ENCODE data around the gene TMSB4Y.

The TMSB4Y gene

DNA sequence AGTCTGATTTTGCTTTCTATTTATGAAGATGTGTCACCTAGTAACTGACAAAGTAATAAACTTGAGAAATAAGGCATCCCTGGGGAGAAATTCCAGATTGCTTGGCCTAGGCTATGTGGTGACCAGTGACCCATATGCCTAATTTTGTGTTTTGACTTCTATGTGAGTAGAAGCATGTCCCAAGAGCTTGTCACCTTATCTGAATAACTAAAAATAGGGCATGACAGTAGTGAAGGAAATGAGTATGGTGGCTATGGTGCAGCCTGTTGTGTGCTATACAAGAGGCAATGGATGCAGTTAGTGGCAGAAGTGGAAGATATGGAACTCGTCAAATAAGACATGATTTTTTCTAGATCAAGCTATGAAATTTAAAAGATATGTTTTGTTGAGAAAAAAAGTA lies 15.3 kb downstream of the TMSB4Y start:
- Histone ChIP-seq H4K20me1 (ENCODE audit: control insufficient read depth, insufficient read depth, low read depth, low read length) (no peaks in the 10 kb centered on the region), H3K27ac (ENCODE audit: low read depth, low read length) (no peak overlapping the region), H3K9me2 (replicated peaks; ENCODE audit: control insufficient read depth, low read length) (no peaks in the 10 kb centered on the region), H3K27me3 (ENCODE audit: control insufficient read depth, low read length) (no peaks in the 10 kb centered on the region), H3F3A (ENCODE audit: control insufficient read depth, insufficient read depth) (no peaks in the 10 kb centered on the region), H3K79me2 (ENCODE audit: control insufficient read depth, low read length) (no peaks in the 10 kb centered on the region), H3K4me2 (ENCODE audit: low read length) (no peak overlapping the region), H3K9me3 (ENCODE audit: control insufficient read depth, insufficient read depth, low read length) (no peaks in the 10 kb centered on the region), H3K4me3 (ENCODE audit: low read length) (no peak overlapping the region), H3K36me3 (ENCODE audit: control insufficient read depth, low read length) (no peaks in the 10 kb centered on the region), H3K4me1 (ENCODE audit: control insufficient read depth, low read length) (no peaks in the 10 kb centered on the region)
- TF ChIP-seq EZH2phosphoT487 (IDR thresholded peaks at IDR 0.05; ENCODE audit: borderline replicate concordance, low read length): no peak
- TF ChIP-seq, protein P1, sequence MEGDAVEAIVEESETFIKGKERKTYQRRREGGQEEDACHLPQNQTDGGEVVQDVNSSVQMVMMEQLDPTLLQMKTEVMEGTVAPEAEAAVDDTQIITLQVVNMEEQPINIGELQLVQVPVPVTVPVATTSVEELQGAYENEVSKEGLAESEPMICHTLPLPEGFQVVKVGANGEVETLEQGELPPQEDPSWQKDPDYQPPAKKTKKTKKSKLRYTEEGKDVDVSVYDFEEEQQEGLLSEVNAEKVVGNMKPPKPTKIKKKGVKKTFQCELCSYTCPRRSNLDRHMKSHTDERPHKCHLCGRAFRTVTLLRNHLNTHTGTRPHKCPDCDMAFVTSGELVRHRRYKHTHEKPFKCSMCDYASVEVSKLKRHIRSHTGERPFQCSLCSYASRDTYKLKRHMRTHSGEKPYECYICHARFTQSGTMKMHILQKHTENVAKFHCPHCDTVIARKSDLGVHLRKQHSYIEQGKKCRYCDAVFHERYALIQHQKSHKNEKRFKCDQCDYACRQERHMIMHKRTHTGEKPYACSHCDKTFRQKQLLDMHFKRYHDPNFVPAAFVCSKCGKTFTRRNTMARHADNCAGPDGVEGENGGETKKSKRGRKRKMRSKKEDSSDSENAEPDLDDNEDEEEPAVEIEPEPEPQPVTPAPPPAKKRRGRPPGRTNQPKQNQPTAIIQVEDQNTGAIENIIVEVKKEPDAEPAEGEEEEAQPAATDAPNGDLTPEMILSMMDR (IDR thresholded peaks at IDR 0.05; ENCODE audit: low read depth, low read length, poor library complexity, severe bottlenecking): no peak

DNA sequence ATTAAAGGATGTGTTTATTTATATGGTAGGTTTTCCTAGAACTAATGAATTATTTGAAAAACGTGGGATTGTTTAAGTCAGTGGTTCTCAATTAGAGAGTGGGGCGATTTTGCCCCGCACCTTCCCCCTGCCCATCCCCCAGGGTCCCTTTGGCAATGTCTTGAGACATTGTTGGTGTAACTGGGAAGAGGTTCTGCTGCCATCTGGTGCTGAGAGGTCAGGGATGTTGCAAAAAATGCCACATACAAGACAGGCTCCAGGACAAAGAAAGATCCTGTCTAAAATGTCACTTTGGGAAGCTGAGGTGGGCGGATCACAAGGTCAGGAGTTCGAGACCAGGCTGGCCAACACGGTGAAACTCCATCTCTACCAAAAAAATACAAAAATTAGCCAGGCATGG lies 25.8 kb downstream of the TMSB4Y start:
- Histone ChIP-seq H3K79me2 (ENCODE audit: control insufficient read depth, low read length) (no peaks in the 10 kb centered on the region), H3F3A (ENCODE audit: control insufficient read depth, insufficient read depth) (no peaks in the 10 kb centered on the region), H3K36me3 (ENCODE audit: control insufficient read depth, low read length) (no peaks in the 10 kb centered on the region), H3K9me2 (replicated peaks; ENCODE audit: control insufficient read depth, low read length) (no peaks in the 10 kb centered on the region), H4K20me1 (ENCODE audit: control insufficient read depth, insufficient read depth, low read depth, low read length) (no peaks in the 10 kb centered on the region), H3K4me1 (ENCODE audit: control insufficient read depth, low read length) (peaks cover 3% of the 10 kb centered on the region; the same call in 1 of the 2 replicates), H3K27ac (ENCODE audit: low read depth, low read length) (no peak overlapping the region), H3K9me3 (ENCODE audit: control insufficient read depth, insufficient read depth, low read length) (no peaks in the 10 kb centered on the region), H3K4me2 (ENCODE audit: low read length) (no peak overlapping the region), H3K4me3 (ENCODE audit: low read length) (no peak overlapping the region), H3K27me3 (ENCODE audit: control insufficient read depth, low read length) (no peaks in the 10 kb centered on the region)
- no peak for TF ChIP-seq EZH2phosphoT487 (IDR thresholded peaks at IDR 0.05; ENCODE audit: borderline replicate concordance, low read length)
- TF ChIP-seq, protein P1 (IDR thresholded peaks at IDR 0.05; ENCODE audit: low read depth, low read length, poor library complexity, severe bottlenecking): no peak

DNA sequence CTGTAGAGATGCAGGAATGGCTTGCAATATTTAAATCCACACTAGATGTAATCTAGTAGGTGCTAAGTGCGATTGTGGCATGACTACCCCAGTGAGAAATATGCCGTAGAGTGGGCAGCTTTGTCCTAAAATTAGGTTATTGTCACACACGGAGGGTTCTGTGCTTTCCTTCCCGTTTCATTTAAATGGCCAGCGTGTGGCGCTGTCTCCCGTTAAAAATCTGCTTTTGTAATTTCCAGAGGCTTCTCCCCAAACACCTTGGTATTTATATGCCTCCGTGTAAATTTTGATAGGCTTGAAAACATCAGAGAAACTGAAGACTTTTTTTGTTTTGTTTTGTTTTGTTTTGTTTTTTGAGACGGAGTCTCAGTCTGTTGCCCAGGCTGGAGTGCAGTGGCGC lies 34.9 kb downstream of the TMSB4Y start:
- Histone ChIP-seq H3K79me2 (ENCODE audit: control insufficient read depth, low read length) (no peaks in the 10 kb centered on the region), H3K27ac (ENCODE audit: low read depth, low read length) (no peak overlapping the region), H3K9me3 (ENCODE audit: control insufficient read depth, insufficient read depth, low read length) (no peaks in the 10 kb centered on the region), H3K4me3 (ENCODE audit: low read length) (no peak overlapping the region), H3F3A (ENCODE audit: control insufficient read depth, insufficient read depth) (no peaks in the 10 kb centered on the region), H3K4me1 (ENCODE audit: control insufficient read depth, low read length) (no peaks in the 10 kb centered on the region), H3K36me3 (ENCODE audit: control insufficient read depth, low read length) (no peaks in the 10 kb centered on the region), H4K20me1 (ENCODE audit: control insufficient read depth, insufficient read depth, low read depth, low read length) (no peaks in the 10 kb centered on the region), H3K4me2 (ENCODE audit: low read length) (no peak overlapping the region), H3K9me2 (replicated peaks; ENCODE audit: control insufficient read depth, low read length) (no peaks in the 10 kb centered on the region), H3K27me3 (ENCODE audit: control insufficient read depth, low read length) (no peaks in the 10 kb centered on the region)
- no peak for TF ChIP-seq EZH2phosphoT487 (IDR thresholded peaks at IDR 0.05; ENCODE audit: borderline replicate concordance, low read length)
- TF ChIP-seq, protein P1 (IDR thresholded peaks at IDR 0.05; ENCODE audit: low read depth, low read length, poor library complexity, severe bottlenecking): peak; percentile 63

Data from DOHH2 (cell line).